ENCODE results near the gene VGLL4.

Gene VGLL4

GRCh38 chr3:11564577-11565001, 79.1 kb downstream of the VGLL4 start:
- no peak for DNase-seq (ENCODE audit: low spot score)

GRCh38 chr3:11563865-11564185, 79.9 kb downstream of the VGLL4 start:
- no peak for DNase-seq (ENCODE audit: low spot score)

DNA sequence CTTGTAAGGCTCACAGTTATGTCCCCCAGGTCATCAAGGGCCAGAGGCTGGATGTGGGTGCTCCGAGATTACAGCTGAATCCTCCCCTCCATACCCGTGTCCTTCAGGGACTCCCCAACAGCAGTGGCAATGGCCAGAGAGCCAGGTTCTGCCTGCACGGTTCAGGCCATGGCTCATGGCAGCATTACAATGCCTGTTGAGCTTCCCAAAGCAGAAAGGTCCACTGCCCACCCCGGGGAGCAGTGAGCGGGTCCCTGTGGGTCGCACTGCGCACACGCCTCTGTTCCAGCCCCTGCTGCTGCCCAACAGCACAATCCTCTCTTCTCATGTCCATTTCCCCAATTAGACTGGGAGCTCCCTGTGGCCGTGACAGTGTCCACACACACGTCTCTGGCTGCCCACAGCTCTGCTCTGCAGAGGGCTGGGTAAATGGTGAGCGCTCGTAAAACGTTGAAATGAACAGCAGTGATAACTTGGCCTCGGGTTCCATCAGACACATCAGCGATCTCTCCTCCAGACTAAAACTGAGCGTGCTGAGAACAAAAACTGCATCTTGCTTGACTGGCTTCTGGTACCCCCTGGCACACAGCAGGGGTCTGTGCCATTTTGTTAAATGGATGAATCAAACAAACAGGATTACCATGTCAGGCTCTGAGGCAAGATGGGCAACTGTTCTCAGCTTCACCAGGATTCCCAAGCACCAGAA, 80.4 kb downstream of the VGLL4 start:
- DNase-seq (ENCODE audit: low spot score) = no peak

GRCh38 chr3:11562277-11562881, 81.3 kb downstream of the VGLL4 start:
- DNase-seq (ENCODE audit: low spot score) = no peak

GRCh38 chr3:11560746-11561145, 83.0 kb downstream of the VGLL4 start:
- no peak for DNase-seq (ENCODE audit: low spot score)

GRCh38 chr3:11559816-11560633, 83.7 kb downstream of the VGLL4 start:
- DNase-seq (ENCODE audit: low spot score) = no peak

- DNase-seq (ENCODE audit: low spot score) = no peak
These were observed 84.5 kb downstream of the VGLL4 start for GRCh38 chr3:11558918-11559815.

- DNase-seq (ENCODE audit: low spot score) = no peak
These were observed 85.3 kb downstream of the VGLL4 start for GRCh38 chr3:11558411-11558903.

DNA sequence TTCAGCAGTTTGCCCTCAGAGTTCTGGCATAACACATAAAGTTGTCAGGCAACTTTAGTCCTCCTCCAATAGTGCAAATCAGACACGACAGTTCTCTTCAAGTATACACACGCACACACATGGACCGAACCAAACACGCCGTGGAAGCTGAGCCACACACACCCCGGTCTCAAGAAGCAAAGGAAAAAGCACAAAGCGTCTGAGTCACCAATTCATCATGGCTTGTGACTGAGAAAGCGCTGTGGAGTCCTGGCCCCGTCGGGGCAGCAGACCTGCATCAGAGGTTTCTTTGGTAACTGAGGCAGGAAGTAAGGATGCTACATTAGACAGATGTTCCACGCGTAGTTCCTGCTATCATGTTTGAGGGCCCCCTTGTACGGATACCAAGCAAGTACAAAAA, 85.7 kb downstream of the VGLL4 start:
- DNase-seq (ENCODE audit: low spot score) = no peak

DNA sequence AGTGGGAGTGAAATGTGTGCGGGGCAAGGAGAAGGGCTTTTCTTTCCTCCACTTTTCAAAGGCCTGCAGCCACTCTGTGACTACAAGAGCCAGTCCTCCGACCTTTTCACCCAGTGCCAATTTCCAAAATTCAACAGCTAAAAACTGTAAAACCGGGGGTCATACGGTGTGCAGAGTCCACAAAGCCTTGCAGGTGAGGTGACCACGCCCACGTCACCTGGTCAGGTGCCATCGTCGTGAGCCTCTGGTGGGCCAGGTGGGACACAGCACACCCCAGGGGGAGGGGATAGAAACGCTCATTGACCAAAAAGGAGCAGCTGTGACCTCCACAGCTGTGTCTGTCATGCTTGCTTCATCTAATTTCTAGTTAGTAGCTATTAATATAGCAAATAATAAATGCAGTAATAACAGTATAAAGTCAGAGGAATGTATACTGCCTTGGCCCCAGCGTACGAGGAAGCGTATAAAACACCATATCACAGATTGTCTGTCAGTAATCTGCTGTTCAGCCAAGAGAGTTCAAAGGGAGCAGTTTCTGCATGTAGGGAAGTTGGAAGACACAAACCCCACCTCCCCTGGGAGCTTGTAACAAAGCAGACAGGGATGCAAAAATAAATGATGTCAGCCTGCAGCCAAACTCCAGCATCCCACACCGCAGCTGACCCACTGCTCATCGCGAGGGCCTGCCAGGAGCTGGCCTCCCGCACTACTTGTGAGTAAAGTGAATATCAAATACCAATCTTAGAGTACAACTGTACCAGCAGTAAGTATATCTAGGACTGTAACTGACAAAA, 86.7 kb downstream of the VGLL4 start:
- DNase-seq (ENCODE audit: low spot score) = no peak

DNA sequence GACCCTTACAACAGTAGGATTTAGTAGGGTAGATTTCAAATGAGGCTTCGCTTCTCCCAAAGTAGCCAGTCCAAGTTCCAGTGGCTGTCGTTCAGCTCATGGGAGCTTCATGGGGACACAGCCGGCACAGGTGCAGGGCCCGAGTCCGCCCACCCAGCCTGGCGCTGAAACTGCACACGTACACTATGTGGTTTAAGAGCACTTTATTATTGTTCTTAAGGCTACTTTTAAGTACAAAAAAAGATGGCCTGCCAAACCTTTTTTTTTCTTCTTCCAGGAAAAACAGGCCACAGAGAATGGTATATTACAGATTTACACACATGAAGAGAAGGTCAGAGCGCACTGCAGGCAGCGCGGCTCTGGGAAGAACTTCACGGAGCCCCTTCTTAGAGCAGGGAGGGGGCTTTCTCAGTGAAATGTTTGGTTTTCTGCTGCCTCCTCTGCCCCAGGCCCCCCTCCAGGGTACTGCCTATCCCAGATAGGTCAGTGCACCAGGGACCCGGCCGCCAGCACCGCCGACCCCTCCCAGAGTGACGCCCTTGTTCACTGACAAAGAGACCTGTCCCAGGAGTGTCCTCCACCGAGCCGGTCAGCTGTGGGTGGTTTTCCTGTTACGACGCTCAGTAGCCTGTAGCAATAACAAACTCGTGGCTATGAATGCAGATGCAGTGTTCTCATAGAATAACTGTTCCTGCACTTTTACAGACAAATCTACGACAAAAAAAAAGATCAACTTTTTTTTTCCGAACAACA, 87.7 kb downstream of the VGLL4 start:
- no peak for DNase-seq (ENCODE audit: low spot score)

DNA sequence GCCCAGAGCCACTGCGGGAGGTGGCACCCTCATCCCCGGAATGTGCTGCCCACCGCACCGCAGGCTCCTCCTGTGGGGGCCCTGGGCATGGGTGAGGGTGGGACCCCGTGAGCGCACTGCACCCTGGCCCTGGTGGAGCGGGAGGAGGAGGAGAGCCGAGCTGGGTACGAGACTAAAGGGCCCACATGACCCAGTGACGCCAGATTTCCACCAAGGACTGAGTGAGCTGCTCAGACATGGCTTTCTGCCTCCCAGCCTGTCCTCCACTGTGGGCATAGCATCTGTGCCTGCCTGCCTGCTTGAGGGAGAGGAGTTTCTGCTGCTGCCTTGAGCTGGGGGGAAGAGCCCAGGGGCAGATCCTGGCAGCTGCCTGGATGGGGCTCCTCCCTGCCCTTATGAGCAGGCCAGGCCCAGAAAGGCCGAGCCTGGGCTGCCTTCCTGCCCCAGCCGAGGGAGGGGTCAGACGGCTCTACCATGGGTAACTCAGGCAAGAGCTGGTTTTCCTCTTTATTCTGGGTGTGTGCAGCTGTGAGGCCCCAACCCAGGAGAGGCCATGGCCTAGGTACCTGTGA, 88.4 kb downstream of the VGLL4 start:
- no peak for DNase-seq (ENCODE audit: low spot score)

DNA sequence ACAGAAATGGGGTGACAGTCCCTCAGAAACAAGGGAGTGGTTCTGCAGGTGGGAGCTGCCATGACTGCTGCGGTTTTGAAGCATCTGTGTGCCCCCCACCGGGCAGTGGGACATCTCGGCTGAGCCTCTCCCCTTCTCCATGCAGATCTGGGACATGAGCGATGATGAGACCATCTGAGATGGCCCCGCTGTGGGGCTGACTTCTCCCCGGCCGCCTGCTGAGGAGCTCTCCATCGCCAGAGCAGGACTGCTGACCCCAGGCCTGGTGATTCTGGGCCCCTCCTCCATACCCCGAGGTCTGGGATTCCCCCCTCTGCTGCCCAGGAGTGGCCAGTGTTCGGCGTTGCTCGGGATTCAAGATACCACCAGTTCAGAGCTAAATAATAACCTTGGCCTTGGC, 89.0 kb downstream of the VGLL4 start:
- DNase-seq (ENCODE audit: low spot score) = no peak

DNA sequence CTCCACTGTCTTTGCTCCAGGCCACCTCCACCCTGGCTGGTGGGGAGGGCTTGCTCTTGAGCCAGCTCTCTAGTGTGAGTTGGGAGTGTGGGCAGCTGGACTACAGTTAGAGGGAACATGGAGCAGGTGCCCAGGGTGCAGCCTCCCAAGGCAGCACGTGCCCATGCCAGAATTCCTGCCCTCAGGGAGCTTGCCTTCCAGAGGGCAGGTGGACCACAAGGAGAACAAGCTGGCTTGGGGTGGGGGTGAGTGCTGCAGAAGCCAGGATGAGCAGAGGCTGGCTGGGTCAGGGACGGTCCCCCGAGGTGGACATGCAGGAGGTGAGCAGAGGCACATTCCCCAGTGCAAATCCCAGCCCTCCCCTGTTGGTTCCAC, 89.5 kb downstream of the VGLL4 start:
- DNase-seq (ENCODE audit: low spot score) = no peak

GRCh38 chr3:11553436-11554235, 90.1 kb downstream of the VGLL4 start:
- no peak for DNase-seq (ENCODE audit: low spot score)

GRCh38 chr3:11552289-11553264, 91.1 kb downstream of the VGLL4 start:
- no peak for DNase-seq (ENCODE audit: low spot score)

- DNase-seq (ENCODE audit: low spot score) = no peak
These were observed 92.7 kb downstream of the VGLL4 start for GRCh38 chr3:11551036-11551435.

DNA sequence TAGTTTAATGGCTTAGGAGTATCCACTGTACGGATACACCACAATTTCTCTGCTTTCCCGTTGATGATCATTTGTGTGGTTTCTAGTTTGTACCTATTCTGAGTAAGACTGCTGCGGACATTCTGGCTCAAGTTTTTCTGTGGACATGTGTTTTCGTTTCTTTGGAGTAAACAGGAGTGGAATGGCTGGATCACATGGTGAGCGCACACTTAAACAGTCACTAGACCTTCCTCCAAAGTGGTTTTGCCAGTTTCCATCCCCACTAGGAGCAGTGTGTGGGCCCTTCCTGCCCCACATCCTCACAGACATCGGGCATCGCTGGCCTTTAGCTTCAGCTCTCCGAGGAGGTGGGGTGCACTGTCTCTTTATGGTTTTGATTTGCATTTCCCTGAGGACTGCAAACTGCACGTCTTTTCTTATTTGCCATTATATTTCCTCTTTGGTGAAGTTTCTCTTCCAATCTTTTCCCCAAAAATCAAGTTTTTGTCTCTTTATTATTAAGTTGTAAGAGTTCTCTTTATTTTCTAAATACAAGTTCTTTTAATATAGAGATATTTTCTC, 94.1 kb downstream of the VGLL4 start:
- DNase-seq (ENCODE audit: low spot score) = no peak

Data from left forelimb (tissue), 1 donor.